GM06990 (cell line): ENCODE measurements around the gene HYAL4.

Experiments used
- DNase-seq: peaks from one replicate; pipeline ENCODE4 v3.0.0-alpha.2; 2011; ENCODE audit not compliant: insufficient read length; ENCODE audit errors: extremely low read depth
- H3K27me3 ChIP-seq: replicated peaks from 2 replicates; pipeline ENCODE4 v1.6.0; 2011; ENCODE audit warnings: low read length; ENCODE audit not compliant: control insufficient read depth, insufficient read depth
- H3K36me3 ChIP-seq: 2 replicates; pipeline ENCODE4 v1.5.1; 2011; ENCODE audit warnings: low read length; ENCODE audit not compliant: control insufficient read depth, insufficient read depth
- H3K4me3 ChIP-seq: replicated peaks from 2 replicates; pipeline ENCODE4 v1.5.1; 2011; ENCODE audit warnings: low read depth, mild to moderate bottlenecking, control low read depth, low read length
- TF ChIP-seq, protein P1 (sequence below): IDR thresholded peaks from 2 replicates; pipeline ENCODE4 v1.5.1; 2011; ENCODE audit warnings: low read length, control low read depth, mild to moderate bottlenecking, inconsistent platforms; ENCODE audit not compliant: insufficient read depth, poor library complexity, severe bottlenecking

The HYAL4 gene

DNA sequence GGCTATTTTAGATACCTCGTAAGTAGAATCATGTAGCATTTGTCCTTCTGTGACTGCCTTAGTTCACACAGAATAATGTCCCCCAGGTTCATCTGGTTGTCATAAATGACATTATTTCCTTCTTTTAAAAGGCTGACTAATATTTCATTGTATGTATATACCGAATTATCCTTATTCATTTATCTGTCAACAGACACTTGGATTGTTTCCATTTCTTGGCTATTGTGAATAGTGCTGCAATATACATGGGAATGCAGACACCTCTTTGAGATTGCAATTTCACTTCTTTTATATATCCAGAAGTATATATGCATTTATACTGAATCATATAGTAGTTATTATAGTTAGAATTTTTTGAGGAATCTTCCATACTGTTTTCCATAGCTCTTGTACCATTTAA is 24.1 kb upstream of the HYAL4 start:
- TF ChIP-seq, protein P1, sequence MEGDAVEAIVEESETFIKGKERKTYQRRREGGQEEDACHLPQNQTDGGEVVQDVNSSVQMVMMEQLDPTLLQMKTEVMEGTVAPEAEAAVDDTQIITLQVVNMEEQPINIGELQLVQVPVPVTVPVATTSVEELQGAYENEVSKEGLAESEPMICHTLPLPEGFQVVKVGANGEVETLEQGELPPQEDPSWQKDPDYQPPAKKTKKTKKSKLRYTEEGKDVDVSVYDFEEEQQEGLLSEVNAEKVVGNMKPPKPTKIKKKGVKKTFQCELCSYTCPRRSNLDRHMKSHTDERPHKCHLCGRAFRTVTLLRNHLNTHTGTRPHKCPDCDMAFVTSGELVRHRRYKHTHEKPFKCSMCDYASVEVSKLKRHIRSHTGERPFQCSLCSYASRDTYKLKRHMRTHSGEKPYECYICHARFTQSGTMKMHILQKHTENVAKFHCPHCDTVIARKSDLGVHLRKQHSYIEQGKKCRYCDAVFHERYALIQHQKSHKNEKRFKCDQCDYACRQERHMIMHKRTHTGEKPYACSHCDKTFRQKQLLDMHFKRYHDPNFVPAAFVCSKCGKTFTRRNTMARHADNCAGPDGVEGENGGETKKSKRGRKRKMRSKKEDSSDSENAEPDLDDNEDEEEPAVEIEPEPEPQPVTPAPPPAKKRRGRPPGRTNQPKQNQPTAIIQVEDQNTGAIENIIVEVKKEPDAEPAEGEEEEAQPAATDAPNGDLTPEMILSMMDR: no peak
- DNase-seq: no peak
- Histone ChIP-seq H3K4me3 (no peak overlapping the region), H3K36me3 (no peaks in the 10 kb centered on the region), H3K27me3 (no peaks in the 10 kb centered on the region)

DNA sequence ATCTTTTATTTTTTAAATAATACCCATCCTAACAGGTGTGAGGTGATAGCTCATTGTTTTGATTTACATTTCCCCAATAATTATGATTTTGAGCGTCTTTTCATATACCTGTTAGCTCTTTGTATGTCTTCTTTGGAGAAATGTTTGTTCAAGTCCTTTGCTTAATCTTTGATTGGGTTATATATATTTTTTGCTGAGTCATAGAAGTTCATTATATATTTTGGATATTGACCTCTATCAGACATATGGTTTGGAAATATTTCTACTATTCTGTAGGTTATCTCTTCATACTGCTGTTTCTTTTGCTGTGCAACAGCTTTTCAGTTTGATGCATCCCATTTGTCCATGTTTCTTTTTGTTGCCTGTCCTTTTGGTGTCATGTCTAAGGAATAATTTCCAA is 23.6 kb upstream of the HYAL4 start:
- Histone ChIP-seq H3K4me3 (no peak overlapping the region), H3K27me3 (no peaks in the 10 kb centered on the region), H3K36me3 (no peaks in the 10 kb centered on the region)
- no peak for DNase-seq
- TF ChIP-seq, protein P1: no peak

DNA sequence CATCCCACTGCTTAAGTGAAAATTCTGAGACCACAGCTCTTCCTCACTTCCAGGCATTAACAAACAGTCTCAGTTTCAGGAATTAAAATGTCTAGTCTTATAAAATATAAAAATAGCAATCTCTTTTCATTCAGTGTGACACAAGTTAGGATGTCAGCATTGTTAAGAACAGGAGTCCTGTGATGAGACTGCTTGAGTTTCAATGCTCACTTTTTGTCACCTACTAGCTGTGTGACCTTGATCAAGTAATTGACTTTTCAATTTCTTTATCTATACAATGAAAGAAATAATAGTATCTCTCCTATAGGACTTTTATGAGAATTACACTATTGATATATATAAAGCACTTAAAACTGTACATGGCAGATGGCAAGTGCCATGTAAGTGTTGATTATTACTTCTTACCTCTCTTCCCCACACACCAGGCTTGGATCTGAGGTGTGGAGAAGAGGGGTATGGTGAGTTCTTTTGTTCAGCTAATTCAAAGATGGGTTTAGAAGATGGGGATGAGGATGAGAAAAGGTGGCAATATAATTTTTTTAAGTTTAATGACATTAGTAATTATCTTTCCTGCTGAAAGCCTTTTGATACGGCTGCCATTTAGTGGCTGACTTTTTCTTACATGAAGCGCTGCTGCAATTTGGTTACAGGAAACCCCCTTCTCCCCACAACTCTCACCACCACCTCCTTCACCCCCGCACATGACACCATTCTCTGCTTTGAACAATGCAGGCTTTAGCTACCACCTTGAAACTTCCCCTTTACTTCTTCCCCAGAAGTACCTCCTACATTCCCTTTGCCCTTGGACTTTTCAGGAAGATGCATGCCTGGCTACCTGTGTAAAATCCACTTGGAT is 20.8 kb upstream of the HYAL4 start:
- DNase-seq: peak; percentile 21
- Histone ChIP-seq H3K27me3 (no peaks in the 10 kb centered on the region), H3K4me3 (no peak overlapping the region; the same call in 1 of the 2 replicates), H3K36me3 (no peaks in the 10 kb centered on the region)
- TF ChIP-seq, protein P1: no peak

DNA sequence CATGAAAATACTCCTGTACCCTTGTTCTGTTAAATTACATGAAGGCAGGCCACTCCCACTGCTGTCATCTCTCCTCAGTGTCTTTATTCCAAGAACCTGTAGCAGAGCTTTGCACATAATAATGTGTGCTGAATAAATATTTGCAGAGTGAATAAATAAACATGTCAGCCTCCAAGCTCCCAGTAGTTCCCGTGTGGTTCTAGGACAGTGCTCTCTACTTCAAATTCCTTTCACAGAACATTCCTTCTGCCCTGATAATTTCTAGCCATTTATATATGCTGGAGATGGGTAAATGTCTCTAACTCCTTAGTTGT is 20.3 kb upstream of the HYAL4 start:
- Histone ChIP-seq H3K36me3 (no peaks in the 10 kb centered on the region), H3K27me3 (no peaks in the 10 kb centered on the region), H3K4me3 (no peak overlapping the region)
- DNase-seq: no peak
- TF ChIP-seq, protein P1: no peak

DNA sequence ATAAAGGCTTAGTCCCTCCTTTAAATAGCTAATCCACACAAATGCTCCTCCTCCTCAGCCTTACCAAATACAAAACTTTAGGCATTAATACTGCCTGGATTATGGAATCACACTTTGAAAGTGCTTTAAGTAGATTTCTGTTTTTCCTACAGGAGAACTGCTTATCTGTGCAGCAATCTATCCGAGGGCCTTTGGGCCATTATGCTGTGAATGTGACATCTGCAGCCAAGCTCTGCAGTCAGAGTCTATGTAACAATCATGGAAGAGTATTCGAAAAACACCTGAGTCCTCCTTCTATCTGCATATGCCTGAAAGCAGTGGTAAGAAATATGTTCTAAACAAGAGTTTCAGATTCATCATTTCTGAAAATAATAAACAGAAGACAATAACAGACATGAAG is 16.2 kb upstream of the HYAL4 start:
- Histone ChIP-seq H3K4me3 (no peak overlapping the region), H3K36me3 (no peaks in the 10 kb centered on the region), H3K27me3 (no peaks in the 10 kb centered on the region)
- TF ChIP-seq, protein P1: no peak
- DNase-seq: no peak
